ENCODE results near the gene NUP214. TPM values are rescaled to one million over a fixed set of nuclear protein-coding genes. Genes with fewer than 3 reads are reported as not detected.

The NUP214 gene
- polyA plus RNA-seq, 1 of the 3 experiments (the other 2 are of a cell fraction) = 8.0 TPM

GRCh38 chr9:131112374-131113154 lies 12.8 kb upstream of the NUP214 start:
- WGBS (ENCODE audit: low lambda C conversion rate) = 81% methylated on average over 18 of the region's 23 CpGs
- Histone ChIP-seq H3K27me3 (ENCODE audit: insufficient read depth) (no peaks in the 10 kb centered on the region), H3K9me2 (no peaks in the 10 kb centered on the region), H3K27ac (ENCODE audit: low read depth in 2 of 2, low read length in 1 of 2) (no peak overlapping the region), H3K9me3 (no peaks in the 10 kb centered on the region), H2AFZ (ENCODE audit: low read depth) (no peak overlapping the region), H3K4me3 (ENCODE audit: low read depth in 2 of 2, low read length in 1 of 2) (no peak overlapping the region), H3K4me2 (no peak overlapping the region), H3K4me1 (ENCODE audit: control insufficient read depth in 1 of 2, insufficient read depth in 2 of 2, low read depth in 1 of 2, low read length in 1 of 2) (no peaks in the 10 kb centered on the region; a peak in 1 of 4 replicates), H3K9ac (no peak overlapping the region), H4K20me1 (ENCODE audit: insufficient read depth) (no peaks in the 10 kb centered on the region), H3F3A (replicated peaks; ENCODE audit: insufficient read depth) (no peaks in the 10 kb centered on the region), H3K36me3 (replicated peaks in 1 of 2; ENCODE audit: control insufficient read depth in 1 of 2, insufficient read depth in 2 of 2, low read length in 1 of 2) (no peaks in the 10 kb centered on the region), H3K79me2 (ENCODE audit: insufficient read depth) (no peaks in the 10 kb centered on the region)
- CTCF ChIA-PET = interaction anchor here (1.9 to 2.0 kb wide), 2 partner anchors 12 to 55 kb away, joined by 5 to 6 read pairs; partner anchors contain the start of gene NUP214
- DNase-seq = no peak
- POLR2A ChIA-PET = interaction anchor here (0.7 kb wide), 1 partner anchor 12 kb away, joined by 4 read pairs; no protein-coding TSS in a partner anchor
- TF ChIP-seq JUND (IDR thresholded peaks at IDR 0.05) = no peak
- TF ChIP-seq USF2 (IDR thresholded peaks at IDR 0.05; ENCODE audit: borderline replicate concordance, low read depth, low read length) = no peak
- no peak for TF ChIP-seq TEAD4 (IDR thresholded peaks at IDR 0.05; ENCODE audit: borderline replicate concordance, insufficient read depth)
- TF ChIP-seq RCOR1 (IDR thresholded peaks at IDR 0.05; ENCODE audit: low read length) = no peak
- TF ChIP-seq ELF1 (IDR thresholded peaks at IDR 0.05) = no peak
- TF ChIP-seq GABPA (IDR thresholded peaks at IDR 0.05; ENCODE audit: low read depth) = no peak

GRCh38 chr9:131113655-131114054 lies 11.7 kb upstream of the NUP214 start:
- 90% methylated on average over 5 of the region's 8 CpGs for WGBS (ENCODE audit: low lambda C conversion rate)
- H3K36me3 ChIP-seq (replicated peaks in 1 of 2; ENCODE audit: control insufficient read depth in 1 of 2, insufficient read depth in 2 of 2, low read length in 1 of 2) = no peaks in the 10 kb centered on the region
- ChIA-PET CTCF (interaction anchor here (1.1 to 2.0 kb wide), 3 partner anchors 11 to 67 kb away, joined by 3 to 6 read pairs (median 5); partner anchors contain the start of gene NUP214), POLR2A (no interaction called here)
- no peaks in the 10 kb centered on the region for H3K79me2 ChIP-seq (ENCODE audit: insufficient read depth)
- no peaks in the 10 kb centered on the region for H3K27me3 ChIP-seq (ENCODE audit: insufficient read depth)
- no peaks in the 10 kb centered on the region for H3K9me2 ChIP-seq
- no peaks in the 10 kb centered on the region; a peak in 1 of 4 replicates for H3K4me1 ChIP-seq (ENCODE audit: control insufficient read depth in 1 of 2, insufficient read depth in 2 of 2, low read depth in 1 of 2, low read length in 1 of 2)
- no peak overlapping the region for H3K27ac ChIP-seq (ENCODE audit: low read depth in 2 of 2, low read length in 1 of 2)
- no peaks in the 10 kb centered on the region for H4K20me1 ChIP-seq (ENCODE audit: insufficient read depth)
- no peak overlapping the region for H3K9ac ChIP-seq
- H3F3A ChIP-seq (replicated peaks; ENCODE audit: insufficient read depth) = no peaks in the 10 kb centered on the region
- H3K9me3 ChIP-seq = no peaks in the 10 kb centered on the region
- TF ChIP-seq MEF2A (IDR thresholded peaks at IDR 0.05; ENCODE audit: borderline replicate concordance, low read depth) (no peak), IRF3 (IDR thresholded peaks at IDR 0.05; ENCODE audit: low read depth, low read length) (no peak), CHD2 (IDR thresholded peaks at IDR 0.05; ENCODE audit: low read length, partially characterized antibody) (no peak), RCOR1 (IDR thresholded peaks at IDR 0.05; ENCODE audit: low read length) (no peak), MAX (IDR thresholded peaks at IDR 0.05; ENCODE audit: low read depth) (no peak), POLR2AphosphoS5 (IDR thresholded peaks at IDR 0.05; ENCODE audit: low read depth, low read length) (no peak), NRF1 (IDR thresholded peaks at IDR 0.05; ENCODE audit: low read depth, low read length) (no peak), SMC3 (IDR thresholded peaks at IDR 0.05; ENCODE audit: low read depth, low read length) (no peak), ZBTB33 (IDR thresholded peaks at IDR 0.05; ENCODE audit: borderline replicate concordance, low read depth) (no peak), PBX3 (IDR thresholded peaks at IDR 0.05) (no peak), TAF1 (IDR thresholded peaks at IDR 0.05; ENCODE audit: borderline replicate concordance, low read depth, low read length) (no peak), CTCF (IDR thresholded peaks at IDR 0.05) (no peak), FOXJ3 (CRISPR knock-in tag; IDR thresholded peaks at IDR 0.05) (no peak), TCF12 (IDR thresholded peaks at IDR 0.05) (no peak)
- H3K4me3 ChIP-seq (ENCODE audit: low read depth in 2 of 2, low read length in 1 of 2) = no peak overlapping the region
- no peak overlapping the region for H3K4me2 ChIP-seq
- DNase-seq = no peak
- no peak overlapping the region for H2AFZ ChIP-seq (ENCODE audit: low read depth)

All from SK-N-SH (cell line).